Upper lobe of left lung (tissue), 6 donors: Measurements from ENCODE around the gene SCN2A. TPM values are rescaled to one million over a fixed set of nuclear protein-coding genes. Genes with fewer than 3 reads are reported as not detected.

Experiments
- ATAC-seq, 2 donors: fragments of 200-7000 bp; cut with Tn5 transposase; one replicate each; pipeline ENCODE4 v1.9.1; 2022; ENCODE audit warnings: mild to moderate bottlenecking in 2 of 2, moderate library complexity in 2 of 2; ENCODE audit not compliant: low FRiP score in 2 of 2
- DNase-seq, 2 donors: peaks; one replicate each; pipeline ENCODE4 v3.0.0-alpha.2; 2019 to 2020
- H3K27ac ChIP-seq, 4 donors: fragments of 200-600 bp; sonication (generic); one replicate each; pipeline ENCODE4 v1.5.1; 2016 to 2019
- H3K27me3 ChIP-seq, 4 donors: fragments of 200-600 bp; sonication (generic); one replicate each; pipeline ENCODE4 v1.5.1; 2017 to 2019
- H3K36me3 ChIP-seq, 4 donors: fragments of 200-600 bp; sonication (generic); one replicate each; pipeline ENCODE4 v1.5.1; 2016 to 2019
- H3K4me1 ChIP-seq, 4 donors: fragments of 200-600 bp; sonication (generic); one replicate each; pipeline ENCODE4 v1.5.1; 2018 to 2019
- H3K4me3 ChIP-seq, 4 donors: fragments of 200-600 bp; sonication (generic); one replicate each; pipeline ENCODE4 v1.5.1; 2017 to 2019; ENCODE audit warnings: mild to moderate bottlenecking in 2 of 4, moderate library complexity in 1 of 4
- H3K9me3 ChIP-seq, 4 donors: fragments of 200-600 bp; sonication (generic); one replicate each; pipeline ENCODE4 v1.5.1; 2018 to 2019
- EP300 ChIP-seq, 4 donors: sonication (generic); formaldehyde crosslinking; IDR thresholded peaks; one replicate each; pipeline ENCODE4 v1.5.1; 2017; ENCODE audit warnings: antibody characterized with exemption in 4 of 4, control low read depth in 2 of 4
- POLR2A ChIP-seq, 4 donors: fragments of 450-650 bp; IDR thresholded peaks; one replicate each; pipeline ENCODE4 v1.5.1; 2016 to 2017; ENCODE audit warnings: antibody characterized with exemption in 4 of 4, mild to moderate bottlenecking in 2 of 4
- POLR2AphosphoS5 ChIP-seq, 2 donors: sonication (generic); formaldehyde crosslinking; IDR thresholded peaks; one replicate each; pipeline ENCODE4 v1.5.1; 2017; ENCODE audit warnings: antibody characterized with exemption in 2 of 2
- WGBS, 2 donors: methylation state at CpG; one replicate each; pipeline ENCODE4 v1.1.5; 2017 to 2018; 5-methylcytosine and 5-hydroxymethylcytosine counted together
- total RNA-seq, 6 donors: library from RNA; depleted of rRNA in 4 of 6; stranded (reverse); fragments of >200 nt in 4 of 6; gene quantifications; one replicate each; pipeline versions ENCODE4 v1.1.0 to v1.2.1, GENCODE V29; 2016 to 2021
- TF ChIP-seq, protein P1 (sequence below), 6 experiments: fragments of 450-650 bp in 4 of 6; fragments of 200-600 bp in 2 of 6; sonication (generic) in 2 of 6; IDR thresholded peaks; one replicate each; pipeline ENCODE4 v1.5.1; 2016 to 2019; ENCODE audit warnings: antibody characterized with exemption in 6 of 6
- donor health status: DM: no; HTN: no; CAD: no; lungs with moderate emphysema.
- donor health status: DM: no; HTN: yes; CAD: no; lungs with severe emphysema.

SCN2A gene
- total RNA-seq, 6 donors from 2014 or later = 0.61 to 1.2 (median 0.97) TPM; not detected in 2

DNA sequence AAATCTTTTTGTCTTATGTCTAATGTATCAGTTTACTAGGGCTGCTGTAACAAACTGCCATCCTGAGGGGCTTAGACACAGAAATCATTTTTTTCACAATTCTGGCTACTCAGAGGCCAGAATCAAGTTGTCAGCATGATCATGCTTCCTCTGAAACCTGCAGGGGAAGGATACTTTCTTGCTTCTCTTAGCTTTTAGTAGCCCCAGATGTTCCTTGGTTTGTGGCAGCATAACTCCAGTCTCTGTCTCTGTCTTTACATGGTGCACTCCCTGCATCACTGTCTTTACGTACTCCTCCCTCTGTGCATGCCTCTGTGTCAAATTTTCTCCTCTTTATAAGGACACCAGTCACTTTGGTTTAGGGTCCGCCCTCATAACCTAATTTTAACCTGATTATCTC lies 33.3 kb upstream of the SCN2A start:
- H3K4me3 ChIP-seq = no peak overlapping the region
- peaks cover 0 to 5% (median 0%) of the 10 kb centered on the region in 4 donors for H3K4me1 ChIP-seq
- no peaks in the 10 kb centered on the region for H3K36me3 ChIP-seq
- TF ChIP-seq, protein P1, sequence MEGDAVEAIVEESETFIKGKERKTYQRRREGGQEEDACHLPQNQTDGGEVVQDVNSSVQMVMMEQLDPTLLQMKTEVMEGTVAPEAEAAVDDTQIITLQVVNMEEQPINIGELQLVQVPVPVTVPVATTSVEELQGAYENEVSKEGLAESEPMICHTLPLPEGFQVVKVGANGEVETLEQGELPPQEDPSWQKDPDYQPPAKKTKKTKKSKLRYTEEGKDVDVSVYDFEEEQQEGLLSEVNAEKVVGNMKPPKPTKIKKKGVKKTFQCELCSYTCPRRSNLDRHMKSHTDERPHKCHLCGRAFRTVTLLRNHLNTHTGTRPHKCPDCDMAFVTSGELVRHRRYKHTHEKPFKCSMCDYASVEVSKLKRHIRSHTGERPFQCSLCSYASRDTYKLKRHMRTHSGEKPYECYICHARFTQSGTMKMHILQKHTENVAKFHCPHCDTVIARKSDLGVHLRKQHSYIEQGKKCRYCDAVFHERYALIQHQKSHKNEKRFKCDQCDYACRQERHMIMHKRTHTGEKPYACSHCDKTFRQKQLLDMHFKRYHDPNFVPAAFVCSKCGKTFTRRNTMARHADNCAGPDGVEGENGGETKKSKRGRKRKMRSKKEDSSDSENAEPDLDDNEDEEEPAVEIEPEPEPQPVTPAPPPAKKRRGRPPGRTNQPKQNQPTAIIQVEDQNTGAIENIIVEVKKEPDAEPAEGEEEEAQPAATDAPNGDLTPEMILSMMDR (IDR thresholded peaks at IDR 0.05) = no peak
- TF ChIP-seq EP300 (IDR thresholded peaks at IDR 0.05) (no peak), POLR2A (IDR thresholded peaks at IDR 0.05) (no peak), POLR2AphosphoS5 (IDR thresholded peaks at IDR 0.05) (no peak)
- no peaks in the 10 kb centered on the region for H3K27me3 ChIP-seq
- DNase-seq (no peak), ATAC-seq (no peak)
- no peak overlapping the region for H3K27ac ChIP-seq
- H3K9me3 ChIP-seq = no peaks in the 10 kb centered on the region
- WGBS, 2 donors = 86 to 91% methylated on average over 2 of the region's 2 CpGs

DNA sequence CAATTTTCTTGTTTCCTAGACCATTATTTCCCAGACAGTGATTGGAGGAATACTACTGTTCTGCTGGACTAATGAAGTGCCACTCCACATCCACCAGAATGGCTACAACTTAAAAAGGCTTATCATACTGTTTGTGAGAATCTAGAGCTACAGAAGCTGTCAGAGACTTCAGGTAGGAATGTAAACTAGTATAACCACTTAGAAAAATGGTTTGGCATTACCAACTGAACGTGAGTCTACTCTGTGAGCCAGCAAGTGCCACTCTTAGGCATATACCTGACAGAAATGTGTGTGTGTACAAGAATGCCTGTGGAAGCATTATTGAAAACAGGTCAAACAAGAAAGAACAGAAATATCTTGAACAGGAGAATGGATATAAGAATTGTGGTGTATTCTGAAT lies 31.1 kb upstream of the SCN2A start:
- Histone ChIP-seq H3K27ac (no peak overlapping the region), H3K36me3 (no peaks in the 10 kb centered on the region), H3K4me3 (no peak overlapping the region), H3K4me1 (peaks cover 0 to 5% (median 0%) of the 10 kb centered on the region in 4 donors), H3K27me3 (no peaks in the 10 kb centered on the region), H3K9me3 (no peaks in the 10 kb centered on the region)
- TF ChIP-seq POLR2A (IDR thresholded peaks at IDR 0.05) (no peak), EP300 (IDR thresholded peaks at IDR 0.05) (no peak), POLR2AphosphoS5 (IDR thresholded peaks at IDR 0.05) (no peak)
- TF ChIP-seq, protein P1 (IDR thresholded peaks at IDR 0.05) = no peak
- no peak for DNase-seq
- peak in 1 of 2 donors; percentile 19 for ATAC-seq
- WGBS, 2 donors = 48 to 59% methylated on average over 1 of the region's 1 CpG

DNA sequence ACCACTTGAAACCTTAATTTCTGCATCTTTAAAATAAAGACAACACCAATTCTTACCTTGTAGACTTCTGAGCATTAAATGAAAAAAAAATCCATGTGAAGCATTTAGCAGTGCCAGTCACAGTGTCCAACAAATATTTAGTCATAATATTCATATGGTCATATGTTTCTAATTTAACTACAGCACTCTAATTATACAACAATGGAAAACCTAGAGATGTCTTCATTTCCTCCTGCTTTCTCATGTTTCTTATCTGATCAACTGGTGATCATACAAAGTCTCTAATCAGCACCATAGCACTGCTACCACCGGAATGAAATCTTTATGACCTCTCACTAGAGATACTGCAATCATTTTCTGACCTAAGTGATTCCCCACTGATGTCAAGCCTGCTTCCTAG lies 25.1 kb upstream of the SCN2A start:
- Histone ChIP-seq H3K36me3 (no peaks in the 10 kb centered on the region), H3K9me3 (no peaks in the 10 kb centered on the region), H3K27me3 (no peaks in the 10 kb centered on the region), H3K27ac (no peak overlapping the region), H3K4me3 (no peak overlapping the region), H3K4me1 (no peaks in the 10 kb centered on the region)
- TF ChIP-seq, protein P1 (IDR thresholded peaks at IDR 0.05) = no peak
- no peak for TF ChIP-seq POLR2AphosphoS5 (IDR thresholded peaks at IDR 0.05)
- no peak for TF ChIP-seq POLR2A (IDR thresholded peaks at IDR 0.05)
- TF ChIP-seq EP300 (IDR thresholded peaks at IDR 0.05) = no peak
- DNase-seq (no peak), ATAC-seq (no peak)
- WGBS, 2 donors = 50 to 81% methylated on average over 1 of the region's 1 CpG

DNA sequence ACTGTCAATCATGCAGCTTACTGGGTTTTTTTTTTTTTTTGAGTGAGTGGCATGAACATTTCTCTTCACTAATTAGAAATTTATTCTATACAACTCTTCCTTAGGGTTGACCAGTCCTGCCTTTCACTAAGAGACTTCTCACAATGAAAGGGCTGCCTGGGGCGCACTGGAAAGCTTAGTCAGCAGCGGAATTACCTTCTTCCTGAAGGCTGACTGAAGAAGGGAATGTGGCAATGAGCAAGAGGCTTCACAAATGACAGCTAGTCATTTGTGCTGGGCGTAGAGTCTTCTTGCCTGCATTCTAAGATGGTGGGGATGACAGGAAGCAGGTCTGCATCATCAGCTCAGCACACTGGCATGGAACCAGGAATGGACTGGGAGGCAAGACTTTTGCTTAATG lies 19.7 kb upstream of the SCN2A start:
- no peaks in the 10 kb centered on the region for H3K9me3 ChIP-seq

DNA sequence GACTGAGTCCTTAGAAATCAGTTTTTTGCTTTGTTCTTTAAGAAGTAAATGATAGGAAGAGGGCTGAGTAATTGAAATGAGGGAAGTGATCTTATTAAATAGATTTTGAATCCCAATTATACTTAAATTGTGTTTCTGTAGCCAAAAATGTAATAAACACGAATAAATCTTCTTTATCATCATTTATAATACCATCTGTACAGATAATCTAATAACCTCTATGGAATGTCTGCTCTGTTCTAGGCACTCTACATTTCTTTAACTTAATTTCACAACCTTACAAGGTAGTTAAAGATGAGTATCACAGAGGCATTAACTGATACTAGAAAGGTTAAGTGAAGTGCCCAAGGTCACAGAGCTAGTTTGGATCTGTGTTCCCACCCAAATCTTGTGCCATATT lies 14.3 kb upstream of the SCN2A start:
- no peaks in the 10 kb centered on the region for H3K36me3 ChIP-seq
- no peaks in the 10 kb centered on the region for H3K9me3 ChIP-seq
- no peak overlapping the region for H3K27ac ChIP-seq
- ATAC-seq = no peak
- DNase-seq = no peak
- no peaks in the 10 kb centered on the region for H3K27me3 ChIP-seq
- TF ChIP-seq EP300 (IDR thresholded peaks at IDR 0.05) (no peak), POLR2AphosphoS5 (IDR thresholded peaks at IDR 0.05) (no peak)
- TF ChIP-seq, protein P1 (IDR thresholded peaks at IDR 0.05) = no peak
- WGBS, 2 donors = 42 to 58% methylated on average over 1 of the region's 1 CpG
- no peak overlapping the region for H3K4me3 ChIP-seq
- no peaks in the 10 kb centered on the region for H3K4me1 ChIP-seq

More for the DNA sequence above, 19.7 kb upstream of the SCN2A start:
- no peak for DNase-seq
- Histone ChIP-seq H3K4me3 (no peak overlapping the region), H3K36me3 (no peaks in the 10 kb centered on the region), H3K27ac (no peak overlapping the region), H3K27me3 (no peaks in the 10 kb centered on the region), H3K4me1 (no peaks in the 10 kb centered on the region)
- no peak for ATAC-seq
- TF ChIP-seq POLR2A (IDR thresholded peaks at IDR 0.05) = no peak
- TF ChIP-seq, protein P1 (IDR thresholded peaks at IDR 0.05) = no peak
- TF ChIP-seq EP300 (IDR thresholded peaks at IDR 0.05) = no peak
- TF ChIP-seq POLR2AphosphoS5 (IDR thresholded peaks at IDR 0.05) = no peak
- 71 to 85% methylated on average over 3 of the region's 3 CpGs for WGBS, 2 donors
